HCT116 (cell line): ENCODE results near the gene TRPC6. TPM values are rescaled to one million over a fixed set of nuclear protein-coding genes. Genes with fewer than 3 reads are reported as not detected.

Experiments
- ATAC-seq: fragments of 200-7000 bp; cut with Tn5 transposase; 2 replicates; pipeline ENCODE4 v1.9.1; 2020; ENCODE audit warnings: mild to moderate bottlenecking, moderate library complexity
- BruUV-seq: library from RNA; stranded (reverse); fragments of 400-500 nt; replicated peaks from 2 replicates; lab custom pipeline; 2021; lab: Mats Ljungman, UMichigan
- CTCF ChIA-PET: fragments of 300-600 bp; sonication (Branson Sonifier 250); formaldehyde crosslinking; loops from one replicate; lab custom pipeline; 2021; ENCODE audit warnings: antibody characterized with exemption; lab: Charles Lee
- POLR2A ChIA-PET: fragments of 300-600, 350-600 bp; sonication (Branson Sonifier 250); formaldehyde crosslinking; loops from one replicate; lab custom pipeline; 2021; ENCODE audit warnings: antibody characterized with exemption; lab: Charles Lee
- RAD21 ChIA-PET, 2 experiments: fragments of 300-600 bp; sonication (Branson Sonifier 250); formaldehyde crosslinking; loops; one replicate each; lab custom pipeline; 2023; ENCODE audit warnings: low total read pairs in 2 of 2; ENCODE audit not compliant: uncharacterized antibody in 2 of 2, unreplicated experiment in 2 of 2, low non-redundant PET in 1 of 2; lab: Charles Lee
- DNase-seq: peaks from one replicate; pipeline ENCODE4 v3.0.0-alpha.2; 2010; ENCODE audit warnings: low read depth, low spot score
- H2AFZ ChIP-seq: fragments of 200-600 bp; shearing (Covaris generic), sonication (generic); 2 replicates; pipeline ENCODE4 v1.6.1; 2017; ENCODE audit warnings: low read depth, mixed run types, mixed read lengths, antibody characterized with exemption, low read length; ENCODE audit not compliant: poor library complexity, severe bottlenecking
- H3K27ac ChIP-seq: 2 replicates; pipeline ENCODE4 v1.5.1; 2012; ENCODE audit warnings: low read depth, low read length
- H3K27me3 ChIP-seq: fragments of 200-600 bp; sonication (generic); 2 replicates; pipeline ENCODE4 v1.6.1; 2016; ENCODE audit warnings: mixed run types, low read length, mixed read lengths; ENCODE audit not compliant: insufficient read depth
- H3K36me3 ChIP-seq, 2 experiments: fragments of 200-500 bp in 1 of 2; fragments of 200-600 bp in 1 of 2; sonication (Bioruptor generic) in 1 of 2; sonication (generic) in 1 of 2; 2 replicates each; pipeline versions ENCODE4 v1.5.1 to v1.6.1; 2014 to 2016; ENCODE audit warnings: low read length in 2 of 2, inconsistent platforms in 1 of 2, mixed read lengths in 1 of 2, mixed run types in 1 of 2; ENCODE audit not compliant: insufficient read depth in 2 of 2, control insufficient read depth in 1 of 2
- H3K4me1 ChIP-seq, 2 experiments: fragments of 200-600 bp in 1 of 2; sonication (generic) in 1 of 2; 2 replicates each; pipeline versions ENCODE4 v1.5.1 to v1.6.1; 2012 to 2017; ENCODE audit warnings: low read length in 2 of 2, inconsistent platforms in 1 of 2, mild to moderate bottlenecking in 1 of 2, mixed read lengths in 1 of 2, mixed run types in 1 of 2, moderate library complexity in 1 of 2; ENCODE audit not compliant: insufficient read depth in 2 of 2, control insufficient read depth in 1 of 2
- H3K4me2 ChIP-seq: fragments of 200-600 bp; sonication (generic); 2 replicates; pipeline ENCODE4 v1.6.1; 2017; ENCODE audit warnings: mixed run types, low read length, mixed read lengths
- H3K4me3 ChIP-seq, 2 experiments: fragments of 200-600 bp in 1 of 2; sonication (generic) in 1 of 2; replicated peaks in 1 of 2; 2 replicates each; pipeline ENCODE4 v1.5.1; 2011 to 2016; ENCODE audit warnings: low read length in 2 of 2, control low read depth in 1 of 2, low read depth in 1 of 2, mild to moderate bottlenecking in 1 of 2, mixed read lengths in 1 of 2, mixed run types in 1 of 2
- H3K79me2 ChIP-seq: fragments of 200-600 bp; sonication (generic); 2 replicates; pipeline ENCODE4 v1.6.1; 2017; ENCODE audit warnings: mild to moderate bottlenecking, mixed run types, low read length, moderate library complexity, mixed read lengths; ENCODE audit not compliant: insufficient read depth
- H3K9ac ChIP-seq: fragments of 200-600 bp; sonication (generic); 2 replicates; pipeline ENCODE4 v1.6.1; 2016; ENCODE audit warnings: low read length, mixed read lengths
- H3K9me2 ChIP-seq: fragments of 200-600 bp; sonication (generic), shearing (Covaris generic); 2 replicates; pipeline ENCODE4 v1.6.1; 2017; ENCODE audit warnings: mixed run types, mild to moderate bottlenecking, moderate library complexity; ENCODE audit not compliant: insufficient read depth
- H3K9me3 ChIP-seq, 2 experiments: fragments of 200-500 bp in 1 of 2; fragments of 200-600 bp in 1 of 2; sonication (Bioruptor generic) in 1 of 2; sonication (generic) in 1 of 2; 2 replicates each; pipeline ENCODE4 v1.6.1; 2014 to 2017; ENCODE audit warnings: low read length in 2 of 2, mixed read lengths in 2 of 2, inconsistent platforms in 1 of 2, low read depth in 1 of 2, mild to moderate bottlenecking in 1 of 2, mixed run types in 1 of 2, moderate library complexity in 1 of 2; ENCODE audit not compliant: control insufficient read depth in 1 of 2, insufficient read depth in 1 of 2
- H4K20me1 ChIP-seq: fragments of 200-600 bp; sonication (generic), shearing (Covaris generic); 2 replicates; pipeline ENCODE4 v1.6.1; 2017; ENCODE audit warnings: mixed run types, mild to moderate bottlenecking, moderate library complexity; ENCODE audit not compliant: insufficient read depth
- CBX3 ChIP-seq: IDR thresholded peaks from 2 replicates; pipeline ENCODE4 v1.6.1; 2012; ENCODE audit warnings: low read depth
- CEBPB ChIP-seq: IDR thresholded peaks from 2 replicates; pipeline ENCODE4 v1.6.1; 2012; ENCODE audit warnings: low read depth
- CTCF ChIP-seq, 3 experiments: fragments of 200-600 bp in 1 of 3; sonication (generic) in 1 of 3; IDR thresholded peaks in 2 of 3; conservative IDR thresholded peaks in 1 of 3; 2 replicates each; pipeline ENCODE4 v1.5.1; 2012 to 2017; ENCODE audit warnings: low read depth in 2 of 3, low read length in 2 of 3, antibody characterized with exemption in 1 of 3, borderline replicate concordance in 1 of 3, control low read depth in 1 of 3, mild to moderate bottlenecking in 1 of 3, mixed read lengths in 1 of 3, mixed run types in 1 of 3, moderate library complexity in 1 of 3; ENCODE audit not compliant: insufficient read depth in 1 of 3
- EGR1 ChIP-seq: IDR thresholded peaks from 2 replicates; pipeline ENCODE4 v1.6.1; 2012; ENCODE audit warnings: low read depth
- ELF1 ChIP-seq: IDR thresholded peaks from 2 replicates; pipeline ENCODE4 v1.6.1; 2012; ENCODE audit warnings: low read depth, borderline replicate concordance
- EZH2 ChIP-seq: fragments of 200-600 bp; sonication (generic); IDR thresholded peaks from 2 replicates; pipeline ENCODE4 v1.6.1; 2017; ENCODE audit warnings: antibody characterized with exemption, mixed run types
- JUND ChIP-seq: IDR thresholded peaks from 2 replicates; pipeline ENCODE4 v1.6.1; 2012
- MAX ChIP-seq: IDR thresholded peaks from 2 replicates; pipeline ENCODE4 v1.6.1; 2012
- POLR2A ChIP-seq: IDR thresholded peaks from 2 replicates; pipeline ENCODE4 v1.7.0; 2011; ENCODE audit warnings: borderline replicate concordance; ENCODE audit not compliant: insufficient read depth, insufficient read length; ENCODE audit errors: extremely low read depth
- POLR2AphosphoS5 ChIP-seq: IDR thresholded peaks from 2 replicates; pipeline ENCODE4 v1.6.1; 2011; ENCODE audit warnings: mild to moderate bottlenecking, low read depth, low read length, moderate library complexity
- RAD21 ChIP-seq: IDR thresholded peaks from 2 replicates; pipeline ENCODE4 v1.6.1; 2012; ENCODE audit warnings: low read depth, mild to moderate bottlenecking
- REST ChIP-seq: IDR thresholded peaks from 2 replicates; pipeline ENCODE4 v1.6.1; 2012; ENCODE audit warnings: low read depth
- SIN3A ChIP-seq: IDR thresholded peaks from 2 replicates; pipeline ENCODE4 v1.6.1; 2012; ENCODE audit warnings: low read depth
- TCF7L2 ChIP-seq: IDR thresholded peaks from 2 replicates; pipeline ENCODE4 v1.7.0; 2011; ENCODE audit warnings: borderline replicate concordance, inconsistent platforms; ENCODE audit not compliant: insufficient read depth, insufficient read length; ENCODE audit errors: extremely low read depth
- ZBTB33 ChIP-seq: IDR thresholded peaks from 2 replicates; pipeline ENCODE4 v1.6.1; 2011; ENCODE audit warnings: mild to moderate bottlenecking, low read length, moderate library complexity; ENCODE audit not compliant: insufficient replicate concordance; ENCODE audit errors: extremely low read depth
- ZFX ChIP-seq: fragments of 450-650 bp; IDR thresholded peaks from 2 replicates; pipeline ENCODE4 v1.6.1; 2017
- ZNF274 ChIP-seq: fragments of 200-500 bp; sonication (Bioruptor generic); IDR thresholded peaks from 2 replicates; pipeline ENCODE4 v1.6.1; 2014; ENCODE audit warnings: mild to moderate bottlenecking, low read depth, low read length, inconsistent platforms
- intact Hi-C: fragments of 100-400 bp; cut with micrococcal nuclease; formaldehyde crosslinking; loops from 2 replicates; pipeline ENCODE4 v1.10.0; 2022
- total RNA-seq: library from RNA; stranded (reverse); gene quantifications from one replicate; pipeline ENCODE4 v1.2.1, GENCODE V29; 2021; ENCODE audit not compliant: unreplicated experiment

The TRPC6 gene
- total RNA-seq, 1 experiment from 2014 or later: not detected

GRCh38 chr11:101429703-101430540 is 153.9 kb downstream of the TRPC6 start:
- DNase-seq (no peak), ATAC-seq (no peak)
- BruUV-seq: no TSS peak
- Histone ChIP-seq H3K79me2 (no peaks in the 10 kb centered on the region), H3K4me3 (no peak overlapping the region), H3K4me2 (no peak overlapping the region), H3K9me3 (no peaks in the 10 kb centered on the region), H4K20me1 (no peaks in the 10 kb centered on the region), H3K36me3 (no peaks in the 10 kb centered on the region), H3K9ac (no peak overlapping the region), H2AFZ (no peak overlapping the region), H3K4me1 (0 out of 4 replicates have a peak, but pooled peaks cover 0 to 4% of the 10 kb centered on the region in 2 experiments), H3K9me2 (no peaks in the 10 kb centered on the region), H3K27ac (no peak overlapping the region), H3K27me3 (no peaks in the 10 kb centered on the region)
- intact Hi-C loops: loop anchor here (2.0 kb wide), 1 partner anchor 415 kb away; no protein-coding TSS in a partner anchor
- ChIA-PET CTCF (interaction anchor here (1.1 to 1.6 kb wide), 3 partner anchors 8 to 578 kb away, joined by 3 to 6 read pairs (median 4); no protein-coding TSS in a partner anchor), RAD21 (no interaction called here), POLR2A (no interaction called here)
- TF ChIP-seq ZFX (no peak), POLR2A (no peak), CBX3 (no peak), MAX (no peak), REST (no peak), SIN3A (no peak), JUND (no peak), CTCF (IDR thresholded peaks at IDR 0.05 in 2 of 3, conservative IDR thresholded peaks at IDR 0.05 in 1 of 3; ENCODE audit: borderline replicate concordance in 1 of 3, insufficient read depth in 1 of 3, low read depth in 2 of 3, low read length in 2 of 3) (no peak), ZBTB33 (no peak), ELF1 (no peak), EZH2 (no peak), ZNF274 (no peak), POLR2AphosphoS5 (no peak), RAD21 (no peak), EGR1 (no peak), CEBPB (no peak), TCF7L2 (no peak)
